ACHN (cell line): ENCODE measurements around the gene MASP1.

Source experiments
- DNase-seq: peaks from one replicate; pipeline ENCODE4 v3.0.0-alpha.2; 2015
- in situ Hi-C: cut with HindIII; loops from 2 replicates; pipeline ENCODE4 v1.10.0; 2017; ENCODE audit warnings: low sequenced_read_pairs, low pct_ligation_motif_present, low pct_unique_long_range_greater_than_20kb

Gene MASP1

GRCh38 chr3:187276397-187277128, 15.0 kb downstream of the MASP1 start:
- in situ Hi-C loops: no loop called here
- DNase-seq: no peak

GRCh38 chr3:187274977-187275338, 16.6 kb downstream of the MASP1 start:
- DNase-seq: no peak
- in situ Hi-C loops: no loop called here

- in situ Hi-C loops: no loop called here
- DNase-seq: no peak
These were observed 17.1 kb downstream of the MASP1 start for GRCh38 chr3:187274315-187274976.

- no peak for DNase-seq
- in situ Hi-C loops: no loop called here
These were observed 20.0 kb downstream of the MASP1 start for GRCh38 chr3:187271582-187271981.

GRCh38 chr3:187269486-187269885, 22.1 kb downstream of the MASP1 start:
- in situ Hi-C loops: no loop called here
- no peak for DNase-seq

- DNase-seq: no peak
- in situ Hi-C loops: no loop called here
These were observed 24.2 kb downstream of the MASP1 start for GRCh38 chr3:187267306-187267705.

GRCh38 chr3:187266691-187267090, 24.8 kb downstream of the MASP1 start:
- in situ Hi-C loops: no loop called here

GRCh38 chr3:187265461-187265955, 26.0 kb downstream of the MASP1 start:
- DNase-seq: no peak
- in situ Hi-C loops: no loop called here

More at GRCh38 chr3:187266691-187267090, 24.8 kb downstream of the MASP1 start:
- DNase-seq: no peak

GRCh38 chr3:187264911-187265310, 26.6 kb downstream of the MASP1 start:
- in situ Hi-C loops: no loop called here
- no peak for DNase-seq

GRCh38 chr3:187264021-187264420, 27.5 kb downstream of the MASP1 start:
- DNase-seq: peak; percentile 25
- in situ Hi-C loops: no loop called here

- in situ Hi-C loops: no loop called here
- no peak for DNase-seq
These were observed 28.3 kb downstream of the MASP1 start for GRCh38 chr3:187263270-187263669.

GRCh38 chr3:187262360-187262759, 29.2 kb downstream of the MASP1 start:
- no peak for DNase-seq
- in situ Hi-C loops: no loop called here

GRCh38 chr3:187261541-187261969, 30.0 kb downstream of the MASP1 start:
- in situ Hi-C loops: no loop called here
- no peak for DNase-seq

GRCh38 chr3:187259171-187259570, 32.4 kb downstream of the MASP1 start:
- in situ Hi-C loops: no loop called here

GRCh38 chr3:187257992-187258692, 33.4 kb downstream of the MASP1 start:
- in situ Hi-C loops: no loop called here

More at GRCh38 chr3:187259171-187259570, 32.4 kb downstream of the MASP1 start:
- no peak for DNase-seq

GRCh38 chr3:187257471-187257870, 34.1 kb downstream of the MASP1 start:
- in situ Hi-C loops: no loop called here
- DNase-seq: no peak

More at GRCh38 chr3:187257992-187258692, 33.4 kb downstream of the MASP1 start:
- no peak for DNase-seq

GRCh38 chr3:187256051-187256616, 35.4 kb downstream of the MASP1 start:
- no peak for DNase-seq
- in situ Hi-C loops: no loop called here

GRCh38 chr3:187255314-187255713, 36.2 kb downstream of the MASP1 start:
- DNase-seq: no peak
- in situ Hi-C loops: no loop called here

- no peak for DNase-seq
- in situ Hi-C loops: no loop called here
These were observed 39.2 kb downstream of the MASP1 start for GRCh38 chr3:187252311-187252710.
